Peyer's patch (tissue), 4 donors: ENCODE measurements around the gene CSDE1.

Source experiments
- CTCF ChIP-seq, 6 experiments: fragments of 450-650 bp in 4 of 6; fragments of 200-600 bp in 2 of 6; sonication (generic) in 1 of 6; IDR thresholded peaks; one replicate each; pipeline ENCODE4 v1.5.1; 2017 to 2019; ENCODE audit warnings: antibody characterized with exemption in 6 of 6, mild to moderate bottlenecking in 3 of 6, moderate library complexity in 1 of 6
- POLR2A ChIP-seq, 2 donors: fragments of 450-650 bp; IDR thresholded peaks; one replicate each; pipeline ENCODE4 v1.5.1; 2017; ENCODE audit warnings: antibody characterized with exemption in 2 of 2, mild to moderate bottlenecking in 2 of 2, moderate library complexity in 2 of 2

DNA sequence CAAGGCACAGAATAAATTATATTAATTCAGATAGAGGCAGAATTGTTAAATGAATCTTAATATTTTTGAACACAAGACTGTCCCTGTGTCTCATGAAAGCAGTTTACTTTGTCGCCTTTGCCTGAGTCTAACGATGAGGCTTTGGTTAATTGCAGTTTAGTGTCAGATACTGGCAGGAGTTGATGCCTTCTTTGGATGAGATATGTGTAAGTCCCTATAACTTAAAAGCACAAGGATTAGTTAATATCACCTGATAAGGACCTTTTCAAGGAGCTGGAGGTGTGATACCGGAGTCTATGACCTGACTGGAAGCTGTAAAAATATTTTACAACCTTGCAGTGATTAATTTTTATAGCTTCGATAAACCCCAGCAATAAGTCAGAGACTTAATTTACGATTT is 24.7 kb upstream of the CSDE1 start:
- no peak for TF ChIP-seq CTCF (IDR thresholded peaks at IDR 0.05)
- TF ChIP-seq POLR2A (IDR thresholded peaks at IDR 0.05), result no peak
